Spleen (tissue), 11 donors: ENCODE measurements around the gene MGMT. TPM values are rescaled to one million over a fixed set of nuclear protein-coding genes. Genes with fewer than 3 reads are reported as not detected.

Source experiments
- DNase-seq: peaks from one replicate; pipeline ENCODE4 v3.0.0-alpha.2; 2020
- H3K27ac ChIP-seq, 8 donors: fragments of 200-600 bp; sonication (generic) in 7 of 8; 1 replicate in 4 of 8; 2 replicates in 4 of 8; pipeline versions ENCODE4 v1.5.0 to v1.8.0; 2016 to 2021; ENCODE audit warnings: inconsistent platforms in 4 of 8, mild to moderate bottlenecking in 4 of 8, moderate library complexity in 1 of 8
- H3K27me3 ChIP-seq, 7 donors: fragments of 200-600 bp; sonication (generic) in 6 of 7; replicated peaks in 1 of 7; 1 replicate in 4 of 7; 2 replicates in 3 of 7; pipeline versions ENCODE4 v1.5.0 to v1.8.0; 2016 to 2021; ENCODE audit warnings: inconsistent platforms in 3 of 7, mild to moderate bottlenecking in 1 of 7
- H3K36me3 ChIP-seq, 6 donors: fragments of 200-600 bp; sonication (generic) in 5 of 6; 1 replicate in 4 of 6; 2 replicates in 2 of 6; pipeline versions ENCODE4 v1.5.0 to v1.8.0; 2016 to 2021; ENCODE audit warnings: inconsistent platforms in 2 of 6
- H3K4me1 ChIP-seq, 6 donors: fragments of 200-600 bp; sonication (generic) in 5 of 6; 1 replicate in 3 of 6; 2 replicates in 3 of 6; pipeline versions ENCODE4 v1.5.0 to v1.8.0; 2016 to 2021; ENCODE audit warnings: inconsistent platforms in 3 of 6
- H3K4me3 ChIP-seq, 8 donors: fragments of 200-600 bp; sonication (generic) in 7 of 8; 1 replicate in 4 of 8; 2 replicates in 4 of 8; pipeline versions ENCODE4 v1.5.0 to v1.8.0; 2016 to 2021; ENCODE audit warnings: inconsistent platforms in 4 of 8, mild to moderate bottlenecking in 4 of 8, moderate library complexity in 2 of 8
- H3K9me3 ChIP-seq, 8 donors: fragments of 200-600 bp; sonication (generic) in 7 of 8; 1 replicate in 4 of 8; 2 replicates in 4 of 8; pipeline versions ENCODE4 v1.5.0 to v1.8.0; 2016 to 2021; ENCODE audit warnings: inconsistent platforms in 4 of 8
- CTCF ChIP-seq, 11 experiments: fragments of 200-600 bp in 7 of 11; fragments of 450-650 bp in 4 of 11; sonication (generic) in 4 of 11; IDR thresholded peaks in 8 of 11; conservative IDR thresholded peaks in 3 of 11; 1 replicate in 7 of 11; 2 replicates in 4 of 11; pipeline versions ENCODE4 v1.4.0 to v1.8.0; 2016 to 2021; ENCODE audit warnings: antibody characterized with exemption in 11 of 11, inconsistent platforms in 4 of 11, mild to moderate bottlenecking in 1 of 11
- POLR2A ChIP-seq, 3 donors: fragments of 450-650 bp; IDR thresholded peaks; one replicate each; pipeline ENCODE4 v1.5.1; 2017; ENCODE audit warnings: antibody characterized with exemption in 3 of 3, mild to moderate bottlenecking in 1 of 3
- POLR2AphosphoS5 ChIP-seq, 3 donors: sonication (generic); formaldehyde crosslinking; IDR thresholded peaks; one replicate each; pipeline ENCODE4 v1.5.1; 2017; ENCODE audit warnings: antibody characterized with exemption in 3 of 3
- WGBS, 5 donors: extraction: QIAGEN DNeasy Blood & Tissue Kit in 3 of 5; methylation state at CpG; one replicate each; pipeline versions ENCODE4 v1.1.5 to v1.1.7; 2013 to 2018; 5-methylcytosine and 5-hydroxymethylcytosine counted together
- intact Hi-C: fragments of 100-400 bp; cut with DNase I; formaldehyde crosslinking; loops from one replicate; pipeline ENCODE4 v1.15.0; 2023; ENCODE audit warnings: low total_unique reads
- polyA plus RNA-seq, 3 donors: library from polyadenylated mRNA; stranded (reverse); fragments of 200-250 nt; gene quantifications; one replicate each; pipeline ENCODE4 v1.2.1, GENCODE V29; 2013
- total RNA-seq, 7 donors: library from RNA; depleted of rRNA in 3 of 7; stranded (reverse); fragments of >200 nt in 3 of 7; fragmentation: NEBNext Ultra II Directional in 4 of 7; extraction: Animal tissue kit (Norgen Biotek cat#: 25700) in 4 of 7; gene quantifications; one replicate each; pipeline versions ENCODE4 v1.1.0 to v1.2.1, GENCODE V29; 2016 to 2021
- donor health status: healthy with polysubstance abuse.
- donor health status: DM: no; HTN: no; CAD: no; lungs with moderate emphysema.
- donor health status: DM: no; HTN: no; CAD: no.
- donor health status: Bipolar disorder and iron deficiency.
- donor health status: healthy.
- donor health status: DM: no; HTN: no; CAD: no.
- donor health status: DM: yes; HTN: yes; CAD: no.

The MGMT gene
- total and polyA plus RNA-seq, 10 donors, result 14.3 to 33.4 (median 21.7) TPM

GRCh38 chr10:129717816-129718547 lies 250.9 kb downstream of the MGMT start:
- Histone ChIP-seq H3K9me3 (peaks cover 0 to 33% (median 24%) of the 10 kb centered on the region in 8 donors), H3K4me3 (no peak overlapping the region), H3K27me3 (no peaks in the 10 kb centered on the region), H3K4me1 (peaks cover 0 to 5% (median 0%) of the 10 kb centered on the region in 6 donors), H3K36me3 (peaks cover 0 to 29% (median 2%) of the 10 kb centered on the region in 6 donors), H3K27ac (no peak overlapping the region)
- DNase-seq, result peak; percentile 56
- intact Hi-C loops, result no loop called here
- no peak for TF ChIP-seq POLR2AphosphoS5 (IDR thresholded peaks at IDR 0.05)
- no peak for TF ChIP-seq POLR2A (IDR thresholded peaks at IDR 0.05)
- no peak for TF ChIP-seq CTCF (IDR thresholded peaks at IDR 0.05 in 8 of 11, conservative IDR thresholded peaks at IDR 0.05 in 3 of 11)
- 87 to 92% (median 88%) methylated on average over 12 to 14 of the region's 14 CpGs for WGBS, 5 donors

DNA sequence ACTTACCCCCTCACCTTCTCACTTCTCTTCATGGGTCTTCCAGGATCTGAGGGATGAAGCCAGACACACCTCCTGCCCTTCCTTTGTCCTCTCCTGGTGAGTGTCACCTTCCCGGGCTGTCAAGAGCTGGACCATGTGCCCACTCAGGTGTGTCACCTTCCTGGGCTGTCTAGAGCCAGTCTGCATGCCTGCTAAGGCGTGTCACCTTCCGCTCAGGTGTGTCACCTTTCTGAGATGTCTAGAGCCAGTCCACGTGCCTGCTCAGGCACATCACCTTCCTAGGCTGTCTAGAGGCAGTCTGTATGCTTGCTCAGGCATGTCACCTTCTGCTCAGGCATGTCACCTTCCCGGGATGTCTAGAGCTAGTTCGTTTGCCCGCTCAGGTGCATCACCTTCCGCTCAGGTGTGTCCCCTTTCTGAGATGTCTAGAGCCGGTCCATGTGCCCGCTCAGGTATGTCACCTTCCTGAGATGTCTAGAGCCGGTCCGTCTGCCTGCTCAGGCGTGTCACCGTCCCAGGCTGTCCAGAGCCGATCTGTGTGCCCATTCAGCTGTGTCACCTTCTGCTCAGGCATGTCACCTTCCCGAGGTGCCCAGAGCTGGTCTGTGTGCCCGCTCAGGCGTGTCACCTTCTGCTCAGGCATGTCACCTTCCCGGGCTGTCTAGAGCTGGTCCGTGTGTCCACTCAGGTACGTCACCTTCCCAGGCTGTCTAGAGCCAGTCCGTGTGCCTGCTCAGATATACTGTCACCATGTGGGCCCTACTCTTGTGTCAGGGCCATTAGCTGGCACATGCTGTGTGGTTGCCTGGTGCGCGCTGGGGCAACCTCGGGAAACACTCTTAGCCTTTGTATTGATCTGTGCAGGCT lies 251.7 kb downstream of the MGMT start:
- Histone ChIP-seq H3K27ac (no peak overlapping the region), H3K9me3 (peaks cover 0 to 33% (median 24%) of the 10 kb centered on the region in 8 donors), H3K4me3 (no peak overlapping the region), H3K4me1 (peaks cover 0 to 5% (median 0%) of the 10 kb centered on the region in 6 donors), H3K36me3 (peaks cover 0 to 21% (median 1%) of the 10 kb centered on the region in 6 donors), H3K27me3 (no peaks in the 10 kb centered on the region)
- intact Hi-C loops, result no loop called here
- peak; percentile 68 for DNase-seq
- TF ChIP-seq CTCF (IDR thresholded peaks at IDR 0.05 in 8 of 11, conservative IDR thresholded peaks at IDR 0.05 in 3 of 11), result no peak
- no peak for TF ChIP-seq POLR2A (IDR thresholded peaks at IDR 0.05)
- no peak for TF ChIP-seq POLR2AphosphoS5 (IDR thresholded peaks at IDR 0.05)
- 91 to 97% (median 94%) methylated on average over 15 to 25 of the region's 25 CpGs for WGBS, 5 donors

DNA sequence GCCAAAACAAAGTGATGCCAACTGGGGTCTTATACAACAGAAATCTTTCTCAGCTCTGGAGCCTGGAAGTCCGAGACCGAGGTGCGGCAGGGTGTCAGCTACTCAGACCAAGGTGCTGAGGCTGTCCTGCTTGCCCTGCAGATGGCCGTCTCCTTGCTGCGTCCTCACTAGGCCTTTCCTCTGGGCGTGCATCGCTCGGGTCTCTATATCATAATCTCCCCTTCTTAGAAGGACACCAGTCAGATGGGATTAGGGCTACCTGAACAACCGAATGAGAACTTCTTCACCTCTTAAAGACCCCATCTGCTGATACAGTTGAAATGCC lies 252.3 kb downstream of the MGMT start:
- no peak overlapping the region for H3K27ac ChIP-seq
- H3K27me3 ChIP-seq, result no peaks in the 10 kb centered on the region
- peaks cover 0 to 19% (median 0%) of the 10 kb centered on the region in 6 donors for H3K36me3 ChIP-seq
- no peak for TF ChIP-seq POLR2A (IDR thresholded peaks at IDR 0.05)
- TF ChIP-seq CTCF (IDR thresholded peaks at IDR 0.05 in 8 of 11, conservative IDR thresholded peaks at IDR 0.05 in 3 of 11), result no peak
- no peak for TF ChIP-seq POLR2AphosphoS5 (IDR thresholded peaks at IDR 0.05)
- no peak for DNase-seq
- no peak overlapping the region for H3K4me3 ChIP-seq
- intact Hi-C loops, result no loop called here
- WGBS, 5 donors, result 94 to 100% (median 96%) methylated on average over 8 to 9 of the region's 9 CpGs
- H3K4me1 ChIP-seq, result peaks cover 0 to 5% (median 0%) of the 10 kb centered on the region in 6 donors
- peaks cover 0 to 33% (median 24%) of the 10 kb centered on the region in 8 donors for H3K9me3 ChIP-seq
